GM20000 (cell line): ENCODE data around the gene CCP110.

Experiments used
- DNase-seq: peaks from one replicate; pipeline ENCODE4 v3.0.0; 2012; ENCODE audit warnings: low spot score
- CTCF ChIP-seq: IDR thresholded peaks from 2 replicates; pipeline ENCODE4 v1.5.1; 2012; ENCODE audit warnings: mild to moderate bottlenecking, control low read depth; ENCODE audit errors: extremely low read depth, missing control alignments

Gene CCP110

GRCh38 chr16:19548144-19548543 is 24.4 kb downstream of the CCP110 start:
- TF ChIP-seq CTCF = no peak
- no peak for DNase-seq

- DNase-seq = no peak
- TF ChIP-seq CTCF = no peak
These were observed 25.9 kb downstream of the CCP110 start for GRCh38 chr16:19549673-19550072.

GRCh38 chr16:19555186-19555937 is 31.6 kb downstream of the CCP110 start, which contains the start of gene VPS35L:
VPS35L (plus strand) TSS chr16:19555703; CDS start chr16:19555730, 27 bp downstream.
- DNase-seq = peak; percentile 88
- TF ChIP-seq CTCF = peak; percentile 69

- no peak for TF ChIP-seq CTCF
- DNase-seq = peak; percentile 33
These were observed 32.4 kb downstream of the CCP110 start for GRCh38 chr16:19555938-19556771.

- peak; percentile 51 for TF ChIP-seq CTCF
These were observed 35.6 kb downstream of the CCP110 start for GRCh38 chr16:19559242-19559910.

GRCh38 chr16:19560078-19560477 is 36.3 kb downstream of the CCP110 start:
- TF ChIP-seq CTCF = no peak

More at GRCh38 chr16:19559242-19559910, 35.6 kb downstream of the CCP110 start:
- DNase-seq = peak; percentile 22

More at GRCh38 chr16:19560078-19560477, 36.3 kb downstream of the CCP110 start:
- DNase-seq = no peak
